ENCODE measurements around the gene GAS2. TPM values are rescaled to one million over a fixed set of nuclear protein-coding genes. Genes with fewer than 3 reads are reported as not detected.

Gene GAS2
- total RNA-seq, 5 donors from 2014 or later (not counting 1 experiment from before 2014, with no cell fraction given): 2.1 to 4.2 (median 2.6) TPM

DNA sequence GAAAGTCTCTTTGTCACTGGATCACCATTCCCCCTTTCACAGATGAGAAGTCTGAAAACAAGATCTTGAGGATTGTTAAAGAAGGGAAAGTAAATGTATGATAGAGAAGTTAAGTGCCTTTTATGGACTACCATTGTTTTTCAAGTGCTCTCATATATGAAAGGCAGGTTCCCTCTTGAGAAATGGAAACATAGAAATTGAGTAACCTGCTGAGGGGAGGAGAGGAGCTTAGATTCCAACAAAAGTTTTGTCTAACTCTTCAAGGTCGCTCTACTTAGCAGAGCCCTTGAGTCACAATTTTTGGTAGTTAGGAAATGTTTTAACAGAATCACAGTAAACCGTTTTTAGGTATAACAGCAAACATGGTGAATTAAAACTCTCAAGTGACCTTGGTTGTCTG is 83.1 kb downstream of the GAS2 start:
- Mint-ChIP-seq H3K4me1 (no peaks in the 10 kb centered on the region), H3K27ac (no peak overlapping the region), H3K9me3 (no peaks in the 10 kb centered on the region), H3K36me3 (no peaks in the 10 kb centered on the region), H3K27me3 (peaks cover 4% of the 10 kb centered on the region in 2 donors), H3K4me3 (no peak overlapping the region)
- ATAC-seq (replicated peaks in 1 of 4) (no peak), DNase-seq (no peak)
- Histone ChIP-seq H3K9me3 (no peaks in the 10 kb centered on the region), H3K27me3 (replicated peaks in 1 of 2; ENCODE audit: control insufficient read depth in 2 of 2, extremely low read depth in 1 of 2, insufficient read depth in 2 of 2, low read length in 1 of 2) (no peaks in the 10 kb centered on the region), H3K36me3 (ENCODE audit: control insufficient read depth in 2 of 2, extremely low read depth in 1 of 2, insufficient read depth in 1 of 2, low read length in 1 of 2) (no peaks in the 10 kb centered on the region), H3K4me3 (ENCODE audit: control insufficient read depth in 1 of 2, extremely low read depth in 1 of 2, low read length in 1 of 2) (no peak overlapping the region), H3K4me1 (ENCODE audit: control insufficient read depth in 1 of 2, extremely low read depth in 1 of 2, insufficient read depth in 2 of 2, low read length in 2 of 2) (no peaks in the 10 kb centered on the region), H3K27ac (ENCODE audit: low read length) (no peak overlapping the region)
- ChIA-PET POLR2A (no interaction called here), CTCF (no interaction called here)
- WGBS (ENCODE audit: insufficient coverage): no CpG with 5 or more reads among the region's 2 CpGs

DNA sequence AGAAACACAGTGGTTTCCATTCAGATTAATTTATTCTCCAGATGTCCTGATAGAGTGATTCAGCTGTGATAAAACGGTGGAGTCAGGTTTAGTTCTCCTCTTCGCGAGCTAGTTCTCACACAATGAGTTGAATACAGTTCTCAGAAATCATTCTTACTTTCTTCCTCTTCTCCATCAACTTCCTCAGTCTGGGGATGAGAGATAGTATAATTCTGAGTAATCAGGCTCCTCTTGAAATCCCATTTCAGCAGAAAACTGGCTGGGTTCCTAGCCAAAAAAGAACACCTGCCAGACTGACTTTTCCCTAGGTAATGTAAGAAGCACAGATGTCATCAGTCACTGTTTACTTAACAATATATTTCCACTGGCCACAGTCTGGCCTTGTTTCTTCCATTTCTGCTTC is 86.5 kb downstream of the GAS2 start:
- DNase-seq: no peak
- no peak overlapping the region for H3K4me3 Mint-ChIP-seq
- ATAC-seq (replicated peaks in 1 of 4): no peak
- H3K27ac ChIP-seq (ENCODE audit: low read length): no peak overlapping the region
- no peak overlapping the region for H3K27ac Mint-ChIP-seq
- H3K27me3 Mint-ChIP-seq: no peaks in the 10 kb centered on the region
- H3K9me3 ChIP-seq: no peaks in the 10 kb centered on the region
- H3K9me3 Mint-ChIP-seq: no peaks in the 10 kb centered on the region
- H3K4me1 ChIP-seq (ENCODE audit: control insufficient read depth in 1 of 2, extremely low read depth in 1 of 2, insufficient read depth in 2 of 2, low read length in 2 of 2): no peaks in the 10 kb centered on the region
- no peaks in the 10 kb centered on the region for H3K36me3 Mint-ChIP-seq
- H3K27me3 ChIP-seq (replicated peaks in 1 of 2; ENCODE audit: control insufficient read depth in 2 of 2, extremely low read depth in 1 of 2, insufficient read depth in 2 of 2, low read length in 1 of 2): no peaks in the 10 kb centered on the region
- H3K36me3 ChIP-seq (ENCODE audit: control insufficient read depth in 2 of 2, extremely low read depth in 1 of 2, insufficient read depth in 1 of 2, low read length in 1 of 2): no peaks in the 10 kb centered on the region
- H3K4me1 Mint-ChIP-seq: no peaks in the 10 kb centered on the region
- H3K4me3 ChIP-seq (ENCODE audit: control insufficient read depth in 1 of 2, extremely low read depth in 1 of 2, low read length in 1 of 2): no peak overlapping the region
- no CpG with 5 or more reads among the region's 3 CpGs for WGBS (ENCODE audit: insufficient coverage)
- POLR2A ChIA-PET: no interaction called here
- CTCF ChIA-PET: no interaction called here

DNA sequence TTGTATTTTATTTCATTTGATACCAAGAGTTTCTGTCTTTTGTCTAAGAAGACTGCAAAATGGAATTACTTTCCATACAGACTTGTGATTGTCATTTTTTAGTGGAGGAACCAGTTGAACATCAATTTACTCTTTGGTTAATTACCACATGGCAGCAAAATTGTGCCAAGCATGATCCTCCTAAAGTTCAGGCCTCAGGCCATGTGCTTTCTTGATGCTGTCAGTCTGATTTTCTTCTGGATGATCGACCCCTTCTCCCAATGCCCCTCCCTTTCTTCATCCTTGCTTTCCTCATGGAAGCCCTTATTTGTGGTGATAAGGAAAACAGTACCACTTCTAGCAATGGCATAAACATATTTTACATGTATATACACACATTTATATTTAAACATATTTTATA is 87.0 kb downstream of the GAS2 start:
- Mint-ChIP-seq H3K27me3 (no peaks in the 10 kb centered on the region), H3K4me3 (no peak overlapping the region)
- POLR2A ChIA-PET: no interaction called here

DNA sequence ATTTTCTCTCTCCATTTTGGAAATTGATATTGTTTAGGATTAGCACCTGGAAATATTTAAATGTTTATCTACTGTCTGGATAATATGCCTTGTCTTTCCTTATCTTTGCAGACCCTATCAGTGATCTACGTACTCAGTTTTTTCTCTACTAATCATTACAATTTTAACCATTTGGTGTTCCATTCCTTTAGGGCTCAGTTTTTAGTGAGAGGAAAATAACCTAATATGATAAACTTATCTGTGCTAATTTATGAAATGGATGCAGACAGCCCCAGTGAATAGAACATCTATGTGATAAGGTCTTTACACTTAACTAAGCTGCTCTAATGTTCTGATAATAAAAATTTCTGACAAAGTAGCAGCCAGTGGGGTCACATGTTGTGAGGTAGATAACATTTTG is 94.7 kb downstream of the GAS2 start:
- DNase-seq (no peak), ATAC-seq (replicated peaks in 1 of 4) (no peak)
- no peak overlapping the region for H3K27ac Mint-ChIP-seq
- H3K4me1 ChIP-seq (ENCODE audit: control insufficient read depth in 1 of 2, extremely low read depth in 1 of 2, insufficient read depth in 2 of 2, low read length in 2 of 2): no peaks in the 10 kb centered on the region
- H3K27ac ChIP-seq (ENCODE audit: low read length): no peak overlapping the region
- H3K27me3 ChIP-seq (replicated peaks in 1 of 2; ENCODE audit: control insufficient read depth in 2 of 2, extremely low read depth in 1 of 2, insufficient read depth in 2 of 2, low read length in 1 of 2): no peaks in the 10 kb centered on the region
- POLR2A ChIA-PET: no interaction called here
- H3K4me3 ChIP-seq (ENCODE audit: control insufficient read depth in 1 of 2, extremely low read depth in 1 of 2, low read length in 1 of 2): no peak overlapping the region
- H3K36me3 Mint-ChIP-seq: no peaks in the 10 kb centered on the region
- no peak overlapping the region for H3K4me3 Mint-ChIP-seq
- no peaks in the 10 kb centered on the region for H3K4me1 Mint-ChIP-seq
- no peaks in the 10 kb centered on the region for H3K9me3 ChIP-seq
- no peaks in the 10 kb centered on the region for H3K27me3 Mint-ChIP-seq
- WGBS (ENCODE audit: insufficient coverage): no CpG with 5 or more reads among the region's 1 CpG
- no peaks in the 10 kb centered on the region for H3K9me3 Mint-ChIP-seq
- CTCF ChIA-PET: interaction anchor here in 1 of 2 donors (0.5 kb wide), 1 partner anchor 270 kb away, joined by 6 read pairs; no protein-coding TSS in a partner anchor
- H3K36me3 ChIP-seq (ENCODE audit: control insufficient read depth in 2 of 2, extremely low read depth in 1 of 2, insufficient read depth in 1 of 2, low read length in 1 of 2): no peaks in the 10 kb centered on the region

More for the DNA sequence above, 87.0 kb downstream of the GAS2 start:
- no CpG with 5 or more reads among the region's 1 CpG for WGBS (ENCODE audit: insufficient coverage)
- H3K36me3 Mint-ChIP-seq: no peaks in the 10 kb centered on the region
- CTCF ChIA-PET: no interaction called here
- Histone ChIP-seq H3K36me3 (ENCODE audit: control insufficient read depth in 2 of 2, extremely low read depth in 1 of 2, insufficient read depth in 1 of 2, low read length in 1 of 2) (no peaks in the 10 kb centered on the region), H3K4me1 (ENCODE audit: control insufficient read depth in 1 of 2, extremely low read depth in 1 of 2, insufficient read depth in 2 of 2, low read length in 2 of 2) (no peaks in the 10 kb centered on the region), H3K4me3 (ENCODE audit: control insufficient read depth in 1 of 2, extremely low read depth in 1 of 2, low read length in 1 of 2) (no peak overlapping the region), H3K9me3 (no peaks in the 10 kb centered on the region), H3K27ac (ENCODE audit: low read length) (no peak overlapping the region), H3K27me3 (replicated peaks in 1 of 2; ENCODE audit: control insufficient read depth in 2 of 2, extremely low read depth in 1 of 2, insufficient read depth in 2 of 2, low read length in 1 of 2) (no peaks in the 10 kb centered on the region)
- H3K27ac Mint-ChIP-seq: no peak overlapping the region
- H3K4me1 Mint-ChIP-seq: no peaks in the 10 kb centered on the region
- DNase-seq: no peak
- no peaks in the 10 kb centered on the region for H3K9me3 Mint-ChIP-seq
- no peak for ATAC-seq (replicated peaks in 1 of 4)

DNA sequence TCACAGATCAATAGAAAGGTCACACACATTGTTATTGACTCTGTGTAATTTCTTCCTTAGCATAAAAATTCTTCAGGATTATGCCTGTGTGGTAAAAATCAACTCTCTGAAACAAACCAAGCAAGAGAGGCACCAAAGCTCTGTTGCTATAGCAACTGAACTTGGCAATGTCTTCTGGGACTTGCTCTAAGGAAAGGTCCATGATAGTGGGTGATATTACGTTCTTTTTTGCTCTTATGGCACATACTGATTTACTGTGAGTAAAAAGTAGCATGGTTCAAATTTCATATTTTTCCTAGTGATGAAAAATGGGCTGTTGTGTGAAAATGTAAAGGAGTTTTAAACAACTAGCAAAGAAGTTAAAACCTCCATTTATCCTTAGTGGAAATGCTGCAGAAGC is 96.8 kb downstream of the GAS2 start:
- no peaks in the 10 kb centered on the region for H3K36me3 Mint-ChIP-seq
- no CpG with 5 or more reads among the region's 1 CpG for WGBS (ENCODE audit: insufficient coverage)
- Histone ChIP-seq H3K4me3 (ENCODE audit: control insufficient read depth in 1 of 2, extremely low read depth in 1 of 2, low read length in 1 of 2) (no peak overlapping the region), H3K36me3 (ENCODE audit: control insufficient read depth in 2 of 2, extremely low read depth in 1 of 2, insufficient read depth in 1 of 2, low read length in 1 of 2) (no peaks in the 10 kb centered on the region), H3K4me1 (ENCODE audit: control insufficient read depth in 1 of 2, extremely low read depth in 1 of 2, insufficient read depth in 2 of 2, low read length in 2 of 2) (no peaks in the 10 kb centered on the region), H3K27ac (ENCODE audit: low read length) (no peak overlapping the region), H3K27me3 (replicated peaks in 1 of 2; ENCODE audit: control insufficient read depth in 2 of 2, extremely low read depth in 1 of 2, insufficient read depth in 2 of 2, low read length in 1 of 2) (no peaks in the 10 kb centered on the region), H3K9me3 (no peaks in the 10 kb centered on the region)
- H3K27me3 Mint-ChIP-seq: no peaks in the 10 kb centered on the region
- DNase-seq (no peak), ATAC-seq (replicated peaks in 1 of 4) (no peak)
- POLR2A ChIA-PET: no interaction called here
- H3K9me3 Mint-ChIP-seq: no peaks in the 10 kb centered on the region
- H3K27ac Mint-ChIP-seq: no peak overlapping the region
- no peak overlapping the region for H3K4me3 Mint-ChIP-seq
- no peaks in the 10 kb centered on the region for H3K4me1 Mint-ChIP-seq
- CTCF ChIA-PET: no interaction called here

DNA sequence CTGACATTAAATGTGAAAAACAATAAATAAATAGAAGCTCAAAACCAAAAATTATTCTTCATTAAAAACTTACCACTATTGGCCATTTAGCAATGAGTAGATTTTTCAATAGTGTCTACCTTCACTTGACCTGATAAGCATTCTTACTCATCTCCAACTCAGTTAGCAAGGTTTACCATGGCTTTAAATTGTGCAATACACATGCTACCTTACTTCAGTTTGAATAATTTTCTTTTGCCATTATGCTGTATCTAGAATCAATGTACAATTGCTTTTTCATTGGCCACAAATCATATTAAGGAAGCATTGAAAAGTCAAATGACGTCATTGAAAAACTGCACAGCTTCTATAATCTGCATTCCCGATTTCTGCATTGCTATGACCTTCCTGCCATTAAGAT is 98.3 kb downstream of the GAS2 start:
- H3K4me1 Mint-ChIP-seq: no peaks in the 10 kb centered on the region
- Histone ChIP-seq H3K9me3 (no peaks in the 10 kb centered on the region), H3K4me3 (ENCODE audit: control insufficient read depth in 1 of 2, extremely low read depth in 1 of 2, low read length in 1 of 2) (no peak overlapping the region), H3K27ac (ENCODE audit: low read length) (no peak overlapping the region), H3K36me3 (ENCODE audit: control insufficient read depth in 2 of 2, extremely low read depth in 1 of 2, insufficient read depth in 1 of 2, low read length in 1 of 2) (no peaks in the 10 kb centered on the region), H3K4me1 (ENCODE audit: control insufficient read depth in 1 of 2, extremely low read depth in 1 of 2, insufficient read depth in 2 of 2, low read length in 2 of 2) (no peaks in the 10 kb centered on the region), H3K27me3 (replicated peaks in 1 of 2; ENCODE audit: control insufficient read depth in 2 of 2, extremely low read depth in 1 of 2, insufficient read depth in 2 of 2, low read length in 1 of 2) (no peaks in the 10 kb centered on the region)
- no peaks in the 10 kb centered on the region for H3K9me3 Mint-ChIP-seq
- ATAC-seq (replicated peaks in 1 of 4): no peak
- WGBS (ENCODE audit: insufficient coverage): no CpG with 5 or more reads among the region's 2 CpGs
- CTCF ChIA-PET: interaction anchor here in 1 of 2 donors (0.9 kb wide), 1 partner anchor 50 kb away, joined by 8 read pairs; no protein-coding TSS in a partner anchor
- POLR2A ChIA-PET: interaction anchor here (0.6 to 0.7 kb wide), 2 partner anchors 15 to 53 kb away, joined by 3 to 6 read pairs; no protein-coding TSS in a partner anchor
- no peak overlapping the region for H3K27ac Mint-ChIP-seq
- H3K27me3 Mint-ChIP-seq: no peaks in the 10 kb centered on the region
- no peaks in the 10 kb centered on the region for H3K36me3 Mint-ChIP-seq
- DNase-seq: no peak
- no peak overlapping the region for H3K4me3 Mint-ChIP-seq

DNA sequence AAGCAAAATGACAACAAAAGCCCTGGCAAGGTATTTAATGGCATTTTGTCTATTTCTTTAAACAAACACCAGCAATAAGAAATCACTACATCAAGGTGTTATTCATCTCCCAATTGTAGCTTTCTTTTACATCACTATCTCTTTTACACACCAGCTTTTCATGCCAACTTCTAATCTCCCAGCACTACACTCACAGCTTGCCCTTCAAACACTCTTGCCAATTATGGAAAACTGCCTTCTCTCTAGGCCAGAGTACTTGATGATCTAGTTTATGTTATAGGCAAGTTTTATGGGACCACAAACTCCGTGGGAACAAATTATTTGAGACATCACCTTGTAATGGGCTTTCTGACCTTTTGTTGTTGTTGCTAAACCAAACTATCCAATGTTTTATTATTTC is 101.9 kb downstream of the GAS2 start:
- H3K4me3 ChIP-seq (ENCODE audit: control insufficient read depth in 1 of 2, extremely low read depth in 1 of 2, low read length in 1 of 2): no peak overlapping the region
- no peak for ATAC-seq (replicated peaks in 1 of 4)
- no peaks in the 10 kb centered on the region for H3K9me3 ChIP-seq
- no peaks in the 10 kb centered on the region for H3K4me1 Mint-ChIP-seq
- no peaks in the 10 kb centered on the region for H3K4me1 ChIP-seq (ENCODE audit: control insufficient read depth in 1 of 2, extremely low read depth in 1 of 2, insufficient read depth in 2 of 2, low read length in 2 of 2)
- DNase-seq: no peak
- ChIA-PET CTCF (interaction anchor here in 1 of 2 donors (0.6 kb wide), 1 partner anchor 191 kb away, joined by 3 read pairs; no protein-coding TSS in a partner anchor), POLR2A (no interaction called here)
- H3K27me3 ChIP-seq (replicated peaks in 1 of 2; ENCODE audit: control insufficient read depth in 2 of 2, extremely low read depth in 1 of 2, insufficient read depth in 2 of 2, low read length in 1 of 2): no peaks in the 10 kb centered on the region
- no peaks in the 10 kb centered on the region for H3K27me3 Mint-ChIP-seq
- no peaks in the 10 kb centered on the region for H3K36me3 ChIP-seq (ENCODE audit: control insufficient read depth in 2 of 2, extremely low read depth in 1 of 2, insufficient read depth in 1 of 2, low read length in 1 of 2)
- no peak overlapping the region for H3K4me3 Mint-ChIP-seq
- no peaks in the 10 kb centered on the region for H3K36me3 Mint-ChIP-seq
- H3K27ac Mint-ChIP-seq: no peak overlapping the region
- no peak overlapping the region for H3K27ac ChIP-seq (ENCODE audit: low read length)
- no peaks in the 10 kb centered on the region for H3K9me3 Mint-ChIP-seq
- no CpG with 5 or more reads among the region's 1 CpG for WGBS (ENCODE audit: insufficient coverage)

Measured in T-cell (primary cell).